NCI-H1092 (cell line): Measurements from ENCODE around the gene XPR1.
"Not testable (repeated sequence)": the region's sequence is repeated elsewhere in the genome, so short reads cannot be mapped to it uniquely, and the experiment has no call there.

Source experiments
- DNase-seq: peaks from one replicate; lab custom pipeline; 2025; lab: John Stamatoyannopoulos, UW

The XPR1 gene

GRCh38 chr1:180785291-180785690 is 153.5 kb downstream of the XPR1 start:
- DNase-seq, result no peak

DNA sequence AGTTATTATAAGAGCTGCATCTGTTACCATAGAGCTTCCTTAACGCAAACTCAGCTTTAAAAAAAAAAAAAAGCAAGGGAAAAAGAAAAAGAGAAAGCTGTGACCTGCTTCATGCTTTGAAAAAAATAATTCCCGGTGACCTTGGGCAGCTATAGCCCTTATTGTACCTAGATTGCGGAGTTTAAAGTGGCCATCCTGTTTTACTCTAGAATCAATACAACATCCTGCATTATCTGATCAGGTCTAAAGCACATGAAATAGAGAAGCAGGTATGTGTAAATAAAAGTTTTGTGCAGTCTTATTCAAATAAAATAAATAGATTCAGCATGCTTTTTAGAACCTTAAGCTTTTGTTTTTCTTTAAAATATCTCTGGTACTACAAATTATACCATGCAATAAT is 154.1 kb downstream of the XPR1 start:
- no peak for DNase-seq

- no peak for DNase-seq
Measured at GRCh38 chr1:180786624-180787023, 154.8 kb downstream of the XPR1 start.

GRCh38 chr1:180787628-180788307 is 155.9 kb downstream of the XPR1 start:
- DNase-seq, result no peak

- DNase-seq, result no peak
Measured at GRCh38 chr1:180789460-180789859, 157.6 kb downstream of the XPR1 start.

GRCh38 chr1:180791152-180791551 is 159.3 kb downstream of the XPR1 start:
- DNase-seq, result not testable (repeated sequence)

- no peak for DNase-seq
Measured at GRCh38 chr1:180791806-180792205, 160.0 kb downstream of the XPR1 start.

DNA sequence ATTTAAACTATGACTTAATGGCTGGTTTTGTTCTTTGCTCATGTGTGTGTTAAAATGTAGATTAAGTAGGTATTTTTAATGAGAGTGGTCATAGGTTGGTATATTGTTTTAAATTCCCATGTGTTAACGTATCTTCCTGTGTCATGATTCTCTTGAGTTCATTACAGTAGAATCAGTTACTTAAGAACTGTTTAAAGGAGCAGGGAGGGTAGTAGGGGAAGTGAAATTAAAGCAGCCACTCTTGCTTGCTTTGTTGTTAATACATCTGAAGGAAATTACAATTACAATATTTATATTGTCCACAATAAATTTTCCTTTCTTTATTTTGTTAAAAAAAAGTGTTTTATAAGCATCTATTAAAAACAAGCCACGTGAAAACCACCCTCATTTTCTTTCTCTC is 161.6 kb downstream of the XPR1 start:
- no peak for DNase-seq

GRCh38 chr1:180796897-180797640 is 165.2 kb downstream of the XPR1 start:
- DNase-seq, result no peak

GRCh38 chr1:180800945-180801344 is 169.1 kb downstream of the XPR1 start:
- peak; percentile 13 for DNase-seq

- no peak for DNase-seq
Measured at GRCh38 chr1:180802813-180803212, 171.0 kb downstream of the XPR1 start.

GRCh38 chr1:180805316-180805715 is 173.5 kb downstream of the XPR1 start:
- no peak for DNase-seq

- no peak for DNase-seq
Measured at GRCh38 chr1:180811298-180811697, 179.5 kb downstream of the XPR1 start.

GRCh38 chr1:180811886-180812285 is 180.1 kb downstream of the XPR1 start:
- DNase-seq, result no peak

GRCh38 chr1:180814258-180814657 is 182.4 kb downstream of the XPR1 start:
- no peak for DNase-seq

GRCh38 chr1:180815188-180815587 is 183.4 kb downstream of the XPR1 start:
- DNase-seq, result no peak

DNA sequence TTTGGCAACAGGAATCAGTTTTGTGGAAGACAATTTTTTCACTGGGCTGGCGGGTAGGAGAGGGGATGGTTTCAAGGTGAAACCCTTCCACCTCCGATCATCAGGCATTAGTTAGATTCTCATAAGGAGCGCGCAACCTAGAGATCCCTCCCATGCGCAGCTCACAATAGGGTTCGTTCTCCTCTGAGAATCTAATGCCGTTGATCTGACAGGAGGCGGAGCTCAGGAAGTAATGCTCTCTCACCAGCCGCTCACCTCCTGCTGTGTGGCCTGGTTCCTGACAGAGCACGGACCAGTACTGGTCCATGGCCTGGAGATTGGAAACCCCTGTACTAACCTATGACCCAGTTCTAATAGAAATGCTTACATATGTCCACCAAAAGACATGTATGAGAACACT is 184.3 kb downstream of the XPR1 start:
- DNase-seq, result no peak

- no peak for DNase-seq
Measured at GRCh38 chr1:180821970-180822369, 190.1 kb downstream of the XPR1 start.

GRCh38 chr1:180831507-180831906 is 199.7 kb downstream of the XPR1 start:
- not testable (repeated sequence) for DNase-seq

- DNase-seq, result not testable (repeated sequence)
Measured at GRCh38 chr1:180833180-180833579, 201.4 kb downstream of the XPR1 start.

DNA sequence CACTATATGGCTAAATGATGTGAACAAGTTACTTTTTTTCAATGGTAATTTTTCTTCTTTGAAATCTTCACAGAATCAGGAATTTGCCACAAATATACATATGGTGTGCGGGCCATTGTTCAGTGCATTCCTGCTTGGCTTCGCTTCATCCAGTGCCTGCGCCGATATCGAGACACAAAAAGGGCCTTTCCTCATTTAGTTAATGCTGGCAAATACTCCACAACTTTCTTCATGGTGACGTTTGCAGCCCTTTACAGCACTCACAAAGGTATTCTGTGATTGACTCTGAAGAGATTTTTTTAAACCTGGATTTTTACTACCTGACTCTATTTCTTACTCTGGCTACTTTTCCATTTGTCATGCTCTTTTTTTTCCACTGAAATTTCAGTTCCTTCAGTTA is 204.6 kb downstream of the XPR1 start:
- DNase-seq, result no peak

DNA sequence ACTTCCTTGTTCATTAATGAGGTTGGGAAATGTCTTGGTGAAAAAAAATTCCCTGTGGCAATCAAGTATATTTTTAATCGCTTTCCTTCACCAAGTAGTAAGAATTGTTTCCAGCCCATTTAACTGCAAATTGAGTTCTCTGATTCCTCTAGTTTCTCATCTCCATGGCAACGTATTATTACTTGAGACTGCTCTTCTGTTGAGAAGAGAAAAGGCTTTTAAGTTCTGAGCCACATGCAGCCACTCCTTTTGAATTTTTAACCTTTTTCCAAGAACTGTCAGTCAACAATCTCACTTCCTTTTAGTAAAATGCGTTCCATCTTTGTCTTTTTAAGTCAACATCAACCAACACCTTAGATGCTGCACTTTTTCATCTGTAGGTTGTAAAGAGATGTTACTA is 205.2 kb downstream of the XPR1 start:
- DNase-seq, result no peak

DNA sequence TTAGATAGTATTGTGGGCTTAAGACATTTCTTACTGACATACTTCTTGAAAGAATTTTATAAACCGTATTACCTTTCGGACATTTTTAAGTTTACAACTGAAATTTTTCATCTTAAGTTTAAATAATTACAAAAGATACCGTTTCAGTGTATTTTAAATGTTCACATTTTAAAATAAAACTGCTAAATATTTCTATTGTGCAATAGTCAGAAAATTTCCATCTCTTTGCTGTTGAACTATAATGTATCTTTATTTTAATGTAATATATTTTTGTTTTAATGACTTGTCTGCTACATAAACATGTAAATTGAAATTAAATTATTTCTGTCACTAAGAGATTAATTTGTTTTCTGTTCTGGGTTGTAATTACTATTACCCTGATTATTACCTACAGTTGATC is 206.7 kb downstream of the XPR1 start:
- no peak for DNase-seq

- DNase-seq, result no peak
Measured at GRCh38 chr1:180839547-180839946, 207.7 kb downstream of the XPR1 start.
